Measurements from ENCODE around the gene MYF6.

MYF6 gene

DNA sequence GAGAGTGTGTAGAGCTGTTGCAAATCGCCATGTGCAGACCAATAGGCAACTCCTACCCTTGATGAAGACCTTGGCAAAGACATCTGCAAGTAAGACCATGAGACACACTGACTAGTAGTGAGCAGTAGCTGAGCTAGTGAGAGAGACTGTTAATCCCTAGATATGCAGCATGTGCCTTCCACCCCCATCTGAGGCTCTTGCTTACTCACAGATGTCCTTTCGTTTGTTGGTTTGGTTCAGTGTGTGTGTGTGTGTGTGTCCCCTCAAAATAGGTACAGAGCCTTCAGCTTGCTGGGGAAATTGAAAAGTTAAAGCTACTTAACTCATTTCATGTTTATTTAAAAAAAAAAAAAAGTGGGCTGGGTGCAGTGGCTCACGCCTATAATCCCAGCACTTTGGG is 46.8 kb downstream of the MYF6 start:
- TF ChIP-seq, protein P1, sequence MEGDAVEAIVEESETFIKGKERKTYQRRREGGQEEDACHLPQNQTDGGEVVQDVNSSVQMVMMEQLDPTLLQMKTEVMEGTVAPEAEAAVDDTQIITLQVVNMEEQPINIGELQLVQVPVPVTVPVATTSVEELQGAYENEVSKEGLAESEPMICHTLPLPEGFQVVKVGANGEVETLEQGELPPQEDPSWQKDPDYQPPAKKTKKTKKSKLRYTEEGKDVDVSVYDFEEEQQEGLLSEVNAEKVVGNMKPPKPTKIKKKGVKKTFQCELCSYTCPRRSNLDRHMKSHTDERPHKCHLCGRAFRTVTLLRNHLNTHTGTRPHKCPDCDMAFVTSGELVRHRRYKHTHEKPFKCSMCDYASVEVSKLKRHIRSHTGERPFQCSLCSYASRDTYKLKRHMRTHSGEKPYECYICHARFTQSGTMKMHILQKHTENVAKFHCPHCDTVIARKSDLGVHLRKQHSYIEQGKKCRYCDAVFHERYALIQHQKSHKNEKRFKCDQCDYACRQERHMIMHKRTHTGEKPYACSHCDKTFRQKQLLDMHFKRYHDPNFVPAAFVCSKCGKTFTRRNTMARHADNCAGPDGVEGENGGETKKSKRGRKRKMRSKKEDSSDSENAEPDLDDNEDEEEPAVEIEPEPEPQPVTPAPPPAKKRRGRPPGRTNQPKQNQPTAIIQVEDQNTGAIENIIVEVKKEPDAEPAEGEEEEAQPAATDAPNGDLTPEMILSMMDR (IDR thresholded peaks at IDR 0.05; ENCODE audit: insufficient read depth, low read depth, low read length, missing control alignments) = no peak
- no peak for DNase-seq (ENCODE audit: low read depth)
- no peak overlapping the region for H3K4me3 ChIP-seq (ENCODE audit: low read depth, low read length)

DNA sequence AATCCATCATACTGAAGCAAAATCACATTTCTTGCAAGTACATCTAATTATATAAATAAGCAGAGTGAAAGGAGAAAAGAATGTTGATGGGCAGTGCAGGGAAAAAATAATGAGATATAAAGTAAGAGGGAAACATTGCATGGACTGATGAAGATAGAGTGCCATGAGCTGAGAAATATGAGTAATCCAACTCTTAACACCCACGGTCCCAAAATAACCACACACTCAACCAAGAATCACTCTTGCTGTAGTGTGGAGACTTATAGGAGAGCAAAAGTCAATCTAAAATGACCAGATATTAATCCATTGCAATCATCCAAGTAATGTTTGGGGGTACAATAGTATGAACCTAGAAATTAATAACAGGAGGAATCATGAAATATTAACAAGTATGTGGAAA is 49.4 kb downstream of the MYF6 start:
- DNase-seq (ENCODE audit: low read depth) = no peak
- TF ChIP-seq, protein P1 (IDR thresholded peaks at IDR 0.05; ENCODE audit: insufficient read depth, low read depth, low read length, missing control alignments) = no peak

More for the DNA sequence above, 49.4 kb downstream of the MYF6 start:
- no peak overlapping the region for H3K4me3 ChIP-seq (ENCODE audit: low read depth, low read length)
